SH-SY5Y (cell line): ENCODE measurements around the gene ADK.

ENCODE experiments used
- GATA2 ChIP-seq: IDR thresholded peaks from 2 replicates; pipeline ENCODE4 v1.6.1; 2011; ENCODE audit warnings: mild to moderate bottlenecking, low read depth, low read length
- GATA3 ChIP-seq: IDR thresholded peaks from 2 replicates; pipeline ENCODE4 v1.6.1; 2011; ENCODE audit warnings: low read depth, mild to moderate bottlenecking, low read length, moderate library complexity

- TF ChIP-seq GATA2, result no peak
- TF ChIP-seq GATA3, result no peak
Observed at GRCh38 chr10:74453169-74453568, 302.1 kb downstream of the ADK start.
